GM18951 (cell line): ENCODE data around the gene ZNF30.
"Not testable (repeated sequence)": the region's sequence is repeated elsewhere in the genome, so short reads cannot be mapped to it uniquely, and the experiment has no call there.

Source experiments
- POLR2A ChIP-seq: IDR thresholded peaks from 4 replicates; pipeline ENCODE4 v1.6.1; 2011; ENCODE audit warnings: mild to moderate bottlenecking; ENCODE audit not compliant: insufficient read length, insufficient read depth; ENCODE audit errors: extremely low read depth
- in situ Hi-C: fragments of 300-500 bp; cut with MboI; formaldehyde crosslinking; loops from one replicate; pipeline ENCODE4 v1.12.0; 2022; ENCODE audit warnings: low sequenced_read_pairs, mixed read lengths, inconsistent platforms; ENCODE audit not compliant: unreplicated experiment

ZNF30 gene

DNA sequence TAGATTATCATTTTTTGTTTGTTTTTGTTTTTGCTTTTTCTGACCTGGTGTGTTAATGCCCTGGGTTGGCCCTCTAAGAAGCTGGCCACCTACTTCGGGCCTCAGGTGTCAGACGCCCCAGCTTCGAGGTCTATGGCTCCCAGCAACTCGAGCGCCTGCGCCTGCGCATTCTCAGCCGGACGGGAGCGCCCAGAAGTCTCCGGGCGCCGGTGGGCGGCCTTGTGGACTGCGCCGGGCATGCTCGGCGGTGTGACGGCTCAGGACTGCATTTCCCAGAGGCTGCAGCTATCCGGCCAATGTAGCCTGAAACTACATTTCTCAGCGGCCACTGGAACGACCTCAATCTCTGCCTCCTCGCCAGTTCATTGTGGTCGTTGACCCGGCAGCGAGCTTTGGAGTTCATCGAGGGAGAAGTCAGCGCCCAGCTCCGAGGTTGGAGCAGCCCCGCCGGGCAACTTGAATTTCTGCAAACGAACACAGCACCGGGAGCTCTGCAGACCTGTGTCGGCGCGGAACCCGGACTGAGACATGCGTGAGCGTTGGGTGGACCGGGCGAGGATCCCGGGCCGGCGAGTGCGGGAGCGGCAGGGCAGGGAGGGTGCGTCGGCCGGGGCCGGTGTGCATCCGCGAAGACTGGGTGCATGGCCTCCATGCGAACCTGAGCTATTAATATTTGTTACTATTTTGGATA lies at the start of gene ZNF30:
Gene ZNF30, plus strand, starts transcription at position 219 of the 691 bp plus-strand sequence. CDS start 3,045 bp downstream, outside the sequence.
- peak; percentile 72 for TF ChIP-seq POLR2A
- in situ Hi-C loops = no loop called here

DNA sequence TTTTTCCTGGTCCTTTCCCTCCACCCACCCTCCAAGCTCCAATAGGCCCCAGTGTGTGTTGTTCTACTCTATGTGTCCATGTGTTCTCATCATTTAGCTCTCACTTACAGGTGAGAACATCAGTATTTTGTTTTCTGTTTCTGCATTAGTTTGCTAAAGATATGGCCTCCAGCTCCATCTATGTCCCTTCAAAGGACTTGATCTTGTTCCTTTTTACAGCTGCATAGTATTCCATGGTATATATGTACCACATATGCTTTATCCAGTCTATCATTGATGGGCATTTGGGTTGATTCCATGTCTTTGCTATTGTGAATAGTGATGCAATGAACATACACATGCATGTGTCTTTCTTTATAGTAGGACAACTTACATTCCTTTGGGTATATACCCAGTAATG lies 47.1 kb upstream of the ZNF30 start:
- TF ChIP-seq POLR2A = no peak
- in situ Hi-C loops = no loop called here

DNA sequence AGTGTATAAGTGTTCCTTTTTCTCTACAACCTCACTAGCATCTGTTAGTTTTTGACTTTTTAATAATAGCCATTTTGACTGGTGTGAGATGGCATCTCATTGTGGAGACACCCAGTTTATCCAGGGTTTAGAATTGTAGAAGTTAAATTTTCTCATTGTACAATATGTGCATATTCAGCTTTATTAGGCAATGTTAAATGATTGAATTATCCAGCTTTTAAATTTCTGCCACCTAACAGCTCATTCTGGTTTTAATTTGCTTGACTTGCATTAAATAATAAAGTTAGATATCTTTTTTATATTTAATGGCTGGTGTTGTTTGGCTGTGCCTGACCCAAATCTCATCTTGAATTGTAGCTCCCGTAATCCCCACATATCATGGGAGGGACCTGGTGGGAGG lies 46.7 kb upstream of the ZNF30 start:
- no peak for TF ChIP-seq POLR2A
- in situ Hi-C loops = no loop called here

DNA sequence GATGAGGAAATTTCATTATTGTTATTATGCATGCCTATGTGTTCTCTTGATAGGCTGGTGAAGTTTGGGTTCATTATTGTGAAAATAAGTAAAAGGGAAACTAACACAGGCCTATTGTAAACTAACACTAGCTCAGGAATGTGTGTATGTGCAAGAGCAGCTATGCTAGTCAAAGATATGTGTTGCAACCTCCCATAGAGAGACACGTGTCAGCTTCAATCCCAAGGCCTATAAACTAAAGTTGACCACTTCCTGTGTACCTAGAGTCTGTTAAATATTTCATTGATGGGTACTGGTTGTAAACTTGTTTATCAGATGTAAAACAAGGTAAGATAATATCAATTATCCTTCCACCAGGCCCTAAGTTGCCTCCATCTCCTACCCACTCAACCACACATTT lies 44.7 kb upstream of the ZNF30 start:
- in situ Hi-C loops = no loop called here
- TF ChIP-seq POLR2A = no peak

DNA sequence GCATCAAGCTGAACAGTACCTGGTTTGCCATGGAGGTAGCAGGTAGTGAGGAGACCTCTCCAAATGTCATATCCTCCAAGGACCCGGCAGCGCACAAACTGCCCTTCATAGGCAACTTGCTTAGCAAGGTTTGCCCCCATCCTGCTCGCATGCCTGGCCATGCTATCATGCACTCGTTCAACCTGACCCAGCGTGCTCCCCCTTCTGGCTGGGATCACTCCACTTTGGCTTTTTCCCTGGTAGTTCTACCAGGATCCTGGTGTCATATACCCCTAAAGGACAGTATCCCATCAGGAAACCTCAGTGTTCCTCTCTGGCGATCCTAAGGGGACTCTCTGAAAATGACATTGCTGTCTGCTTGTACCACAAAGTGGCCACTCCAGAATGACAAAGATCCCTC lies 38.6 kb upstream of the ZNF30 start:
- no peak for TF ChIP-seq POLR2A
- in situ Hi-C loops = no loop called here

DNA sequence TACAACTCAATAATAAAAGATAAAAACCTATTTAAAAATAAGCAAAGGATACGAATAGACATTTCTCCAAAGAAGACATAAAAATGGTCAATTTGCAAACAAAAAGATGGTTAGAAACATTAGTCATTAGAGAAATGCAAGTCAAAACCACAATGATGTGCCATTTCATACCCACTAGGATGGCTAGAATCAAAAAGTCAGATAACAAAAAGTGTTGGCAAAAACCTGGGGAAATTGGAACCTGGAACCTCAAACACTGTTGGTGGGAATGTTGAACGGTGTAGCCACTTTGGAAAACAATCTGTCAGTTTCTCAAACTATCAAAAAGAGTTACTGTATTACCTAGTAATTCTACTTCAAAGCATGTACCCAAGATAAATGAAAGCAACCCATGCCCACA lies 26.5 kb upstream of the ZNF30 start:
- in situ Hi-C loops = no loop called here
- TF ChIP-seq POLR2A = no peak

DNA sequence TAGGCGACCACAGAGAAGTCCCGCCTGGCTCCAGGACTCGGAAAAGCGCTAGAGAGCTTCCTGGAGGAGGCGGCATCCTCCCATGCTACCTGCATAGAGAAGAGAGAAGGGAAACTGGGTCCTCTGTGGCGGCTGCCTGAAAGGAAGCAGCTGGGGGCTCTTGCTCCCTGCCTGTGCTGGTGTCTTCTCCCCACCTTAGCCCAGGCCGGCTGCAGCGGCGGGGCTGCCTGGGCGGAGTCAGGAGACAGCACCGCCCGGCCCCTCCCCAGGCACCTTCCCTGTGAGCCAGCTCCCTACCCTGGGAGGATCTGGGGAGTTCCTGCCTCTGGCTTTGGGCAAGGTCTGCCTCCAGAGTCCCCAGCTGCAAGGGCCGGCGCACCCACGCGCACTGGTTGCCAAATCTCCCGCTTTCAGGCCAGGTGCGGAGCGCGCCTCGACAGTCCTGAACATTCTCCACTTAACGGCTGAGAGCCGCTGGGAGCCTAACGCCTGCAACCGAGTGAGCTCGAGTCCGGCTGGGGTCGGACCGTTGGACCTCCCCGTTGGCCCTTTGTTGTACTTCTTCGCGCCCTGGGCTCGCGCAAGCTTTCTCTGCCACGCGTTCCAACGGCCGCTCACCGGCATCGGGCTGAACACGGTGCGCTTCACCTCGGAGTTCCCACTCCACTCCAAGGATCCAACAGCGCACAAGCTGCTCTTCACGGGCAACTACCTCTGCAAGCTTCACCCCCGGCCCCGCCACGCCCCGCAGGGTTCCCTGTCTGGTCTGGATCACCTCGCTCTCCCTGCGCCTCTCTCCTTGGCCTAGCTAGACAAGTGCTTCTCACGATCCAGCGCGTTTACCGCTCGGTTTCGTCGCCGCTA lies 21.8 kb upstream of the ZNF30 start:
- no peak for TF ChIP-seq POLR2A
- in situ Hi-C loops = no loop called here

DNA sequence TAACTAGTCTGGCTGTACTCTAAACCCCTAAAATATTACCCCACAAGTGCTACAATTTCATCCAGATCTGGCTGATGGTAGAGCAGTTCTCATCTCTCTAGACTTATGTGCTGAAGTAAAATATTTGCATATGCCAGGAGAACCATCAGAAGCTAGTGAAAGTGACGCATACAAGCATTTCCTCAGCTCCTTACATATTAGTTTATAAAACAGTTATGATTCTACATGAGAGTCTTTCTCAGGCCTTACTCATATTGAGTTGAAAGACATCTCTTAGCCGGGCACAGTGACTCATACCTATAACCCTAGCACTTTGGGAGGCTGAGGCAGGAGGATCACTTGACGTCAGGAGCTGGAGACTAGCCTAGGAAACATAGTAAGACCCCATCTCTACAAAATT lies 15.9 kb upstream of the ZNF30 start:
- TF ChIP-seq POLR2A = no peak
- in situ Hi-C loops = no loop called here

DNA sequence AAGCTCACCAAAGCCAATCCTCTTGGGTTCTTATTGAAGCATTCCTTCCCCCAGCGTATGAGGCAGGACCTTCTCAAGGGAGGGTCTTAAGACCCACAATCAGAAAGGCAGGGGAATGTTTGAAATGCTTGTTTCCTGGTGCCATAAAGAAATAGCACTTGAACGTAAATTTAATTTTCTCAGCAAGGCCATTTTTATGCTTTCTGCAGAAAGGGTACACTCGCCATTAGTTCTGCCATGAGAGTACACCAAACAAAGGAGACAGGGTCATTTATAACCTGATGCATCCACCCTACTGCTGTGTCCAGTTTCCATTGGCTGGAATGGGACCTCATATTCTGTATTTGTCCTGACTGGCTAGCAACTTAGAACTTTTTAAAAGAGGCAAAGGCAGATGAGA lies 9.6 kb upstream of the ZNF30 start:
- in situ Hi-C loops = not testable (repeated sequence)

DNA sequence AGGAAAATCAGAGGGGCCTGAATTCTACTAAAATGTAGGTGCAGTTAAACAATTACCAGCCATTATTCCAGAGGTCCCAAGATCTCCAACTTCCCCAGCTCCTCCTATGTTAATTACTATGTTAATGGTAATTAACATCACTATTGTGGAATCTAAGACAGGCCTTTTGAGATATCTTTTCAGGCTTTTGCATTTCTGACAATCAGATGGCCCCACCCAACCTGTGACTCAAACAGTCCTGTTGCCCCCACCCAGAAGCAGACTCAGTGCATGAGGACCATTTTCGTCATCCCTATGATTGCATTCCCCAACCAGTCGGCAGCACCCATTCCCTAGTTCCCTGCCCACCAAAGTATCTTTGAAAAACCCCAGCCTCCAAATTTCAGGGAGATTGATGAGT lies 8.5 kb upstream of the ZNF30 start:
- in situ Hi-C loops = no loop called here
- TF ChIP-seq POLR2A = no peak

DNA sequence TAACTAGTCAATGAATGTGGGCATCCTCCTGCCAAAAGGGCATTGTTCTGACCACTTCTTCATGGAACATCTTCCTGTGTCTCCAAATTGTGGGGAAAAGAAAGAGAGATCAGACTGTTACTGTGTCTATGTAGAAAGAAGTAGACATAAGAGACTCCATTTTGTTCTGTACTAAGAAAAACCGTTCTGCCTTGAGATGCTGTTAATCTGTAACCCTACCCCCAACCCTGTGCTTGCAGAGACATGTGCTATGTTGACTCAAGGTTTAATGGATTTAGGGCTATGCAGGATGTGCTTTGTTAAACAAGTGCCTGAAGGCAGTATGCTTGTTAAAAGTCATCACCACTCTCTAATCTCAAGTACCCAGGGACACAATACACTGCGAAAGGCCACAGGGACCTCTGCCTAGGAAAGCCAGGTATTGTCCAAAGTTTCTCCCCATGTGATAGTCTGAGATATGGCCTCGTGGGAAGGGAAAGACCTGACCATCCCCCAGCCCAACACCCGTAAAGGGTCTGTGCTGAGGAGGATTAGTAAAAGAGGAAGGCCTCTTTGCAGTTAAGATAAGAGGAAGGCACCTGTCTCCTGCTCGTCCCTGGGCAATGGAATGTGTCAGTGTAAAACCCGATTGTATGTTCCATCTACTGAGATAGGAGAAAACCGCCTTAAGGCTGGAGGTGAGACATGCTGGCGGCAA lies 6.5 kb upstream of the ZNF30 start:
- in situ Hi-C loops = not testable (repeated sequence)

DNA sequence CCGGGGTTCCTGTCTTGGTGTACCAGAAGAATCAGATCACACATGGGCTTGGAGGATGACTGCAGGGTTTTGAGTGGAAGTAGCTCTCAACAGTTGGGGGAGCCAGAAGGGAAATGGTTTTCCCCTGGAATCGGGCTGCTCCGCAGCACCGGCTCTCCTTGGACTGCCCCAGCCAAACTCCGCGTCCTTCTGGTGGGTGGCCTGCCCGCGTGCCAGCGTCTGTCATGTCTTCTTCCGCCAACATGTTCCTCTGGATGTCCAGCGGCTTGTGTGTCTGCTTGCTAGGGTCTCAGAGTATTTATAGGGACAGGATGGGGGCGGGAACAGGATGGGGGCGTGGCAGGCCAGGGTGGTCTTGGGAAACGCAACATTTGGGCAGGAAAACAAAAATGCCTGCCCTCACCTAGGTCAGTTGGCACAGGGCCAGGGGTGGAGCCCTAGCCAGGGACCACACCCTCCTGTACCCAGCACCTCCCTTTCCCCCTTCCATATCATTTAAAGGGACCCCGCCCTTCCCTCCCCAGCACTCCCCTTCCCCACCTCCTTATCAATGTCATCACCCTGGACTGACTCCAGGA lies 1.3 kb upstream of the ZNF30 start:
- no peak for TF ChIP-seq POLR2A
- in situ Hi-C loops = no loop called here

DNA sequence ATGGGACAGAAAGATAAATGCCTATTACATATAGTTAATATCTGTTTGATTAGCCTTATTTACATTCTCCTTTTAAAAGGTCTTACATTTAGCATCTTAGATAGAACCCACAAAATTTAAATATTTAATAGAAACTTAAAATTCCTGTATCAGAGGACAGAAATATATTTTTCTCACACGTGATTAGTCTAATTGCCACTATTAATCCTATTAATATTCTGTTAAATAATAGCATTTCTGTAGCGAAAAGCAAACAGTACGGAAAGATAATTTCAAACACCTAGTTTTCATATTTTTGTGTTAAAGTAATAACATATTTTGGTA lies 380 bp upstream of the ZNF30 start:
- no peak for TF ChIP-seq POLR2A
- in situ Hi-C loops = no loop called here
